GM12878 (cell line): ENCODE data around the gene COL4A2. TPM values are rescaled to one million over a fixed set of nuclear protein-coding genes. Genes with fewer than 3 reads are reported as not detected.

Experiments
- ATAC-seq: fragments of 200-7000 bp; cut with Tn5 transposase; 3 replicates; pipeline ENCODE4 v1.9.1; 2020; ENCODE audit warnings: mild to moderate bottlenecking, moderate library complexity
- BruUV-seq: library from RNA; stranded (reverse); fragments of 400-500 nt; replicated peaks from 2 replicates; lab custom pipeline; 2021; lab: Mats Ljungman, UMichigan
- CTCF ChIA-PET: fragments of 300-600 bp; sonication (Branson Sonifier 250); formaldehyde crosslinking; extraction: SDS; loops from one replicate; lab custom pipeline; 2021; ENCODE audit warnings: inconsistent platforms; lab: Yijun Ruan, JAX
- POLR2A ChIA-PET: fragments of 350-600 bp; formaldehyde crosslinking; extraction: SDS; loops from one replicate; lab custom pipeline; 2021; ENCODE audit warnings: inconsistent platforms; lab: Charles Lee
- RAD21 ChIA-PET: fragments of 300-600 bp; sonication (Branson Sonifier 250); formaldehyde crosslinking; loops from one replicate; lab custom pipeline; 2023; ENCODE audit warnings: antibody characterized with exemption; ENCODE audit not compliant: unreplicated experiment; lab: Charles Lee
- SMC1A ChIA-PET: fragments of 300-600 bp; sonication (Branson Sonifier 250); formaldehyde crosslinking; loops from one replicate; lab custom pipeline; 2023; ENCODE audit not compliant: unreplicated experiment, uncharacterized antibody; lab: Charles Lee
- DNase-seq: peaks from one replicate; pipeline ENCODE4 v3.0.0-alpha.2; 2011; ENCODE audit warnings: low read depth, low spot score
- FAIRE-seq: peaks from 3 replicates; lab custom pipeline; 2011; peaks lifted over from hg19 to GRCh38; lab: Jason Lieb, UNC
- H2AFZ ChIP-seq: 2 replicates; pipeline ENCODE4 v1.6.0; 2011; ENCODE audit warnings: low read depth, low read length, control low read depth; ENCODE audit not compliant: control insufficient read depth
- H3K27ac ChIP-seq: 2 replicates; pipeline ENCODE4 v1.5.1; 2011; ENCODE audit warnings: control low read depth; ENCODE audit not compliant: control insufficient read depth, insufficient read depth
- H3K27me3 ChIP-seq, 2 experiments: replicated peaks in 1 of 2; 2 replicates each; pipeline versions ENCODE4 v1.6.0 to v1.6.1; 2011; ENCODE audit warnings: low read length in 1 of 2; ENCODE audit not compliant: control insufficient read depth in 2 of 2, insufficient read depth in 2 of 2
- H3K36me3 ChIP-seq, 2 experiments: 2 replicates each; pipeline ENCODE4 v1.5.1; 2011; ENCODE audit warnings: low read length in 1 of 2; ENCODE audit not compliant: control insufficient read depth in 2 of 2, insufficient read depth in 2 of 2
- H3K4me1 ChIP-seq: 2 replicates; pipeline ENCODE4 v1.6.1; 2011; ENCODE audit warnings: mild to moderate bottlenecking, low read length, moderate library complexity, mixed read lengths; ENCODE audit not compliant: control insufficient read depth, insufficient read depth
- H3K4me2 ChIP-seq: 2 replicates; pipeline ENCODE4 v1.6.0; 2011; ENCODE audit warnings: control low read depth; ENCODE audit not compliant: control insufficient read depth, insufficient read depth
- H3K4me3 ChIP-seq: fragments of 200-600 bp; sonication (generic); 2 replicates; pipeline ENCODE4 v1.5.1; 2016
- H3K79me2 ChIP-seq: 2 replicates; pipeline ENCODE4 v1.6.0; 2011; ENCODE audit warnings: low read length; ENCODE audit not compliant: control insufficient read depth, insufficient read depth
- H3K9ac ChIP-seq: 2 replicates; pipeline ENCODE4 v1.8.0; 2011; ENCODE audit warnings: low read length, control low read depth, mixed read lengths; ENCODE audit not compliant: control insufficient read depth, insufficient read depth
- H3K9me3 ChIP-seq: replicated peaks from 3 replicates; pipeline ENCODE4 v1.5.1; 2011; ENCODE audit warnings: mild to moderate bottlenecking, low read length; ENCODE audit not compliant: control insufficient read depth, insufficient read depth
- H4K20me1 ChIP-seq: 2 replicates; pipeline ENCODE4 v1.6.0; 2011; ENCODE audit not compliant: control insufficient read depth, insufficient read depth
- CHD1 ChIP-seq: IDR thresholded peaks from 2 replicates; pipeline ENCODE4 v1.6.1; 2012; ENCODE audit warnings: low read depth, low read length, improper control_type of control experiment
- FOXK2 ChIP-seq: fragments of 450-650 bp; IDR thresholded peaks from 2 replicates; pipeline ENCODE4 v1.6.1; 2017; ENCODE audit warnings: mild to moderate bottlenecking, moderate library complexity
- HDAC2 ChIP-seq: fragments of 200-600 bp; sonication (generic); IDR thresholded peaks from 2 replicates; pipeline ENCODE4 v1.6.1; 2017
- IRF4 ChIP-seq: IDR thresholded peaks from 2 replicates; pipeline ENCODE4 v1.6.1; 2011; ENCODE audit warnings: low read depth, low read length
- MYB ChIP-seq: fragments of 150-350 bp; IDR thresholded peaks from 2 replicates; pipeline ENCODE4 v1.6.1; 2014; ENCODE audit warnings: mild to moderate bottlenecking, low read depth, low read length, borderline replicate concordance
- NFXL1 ChIP-seq: fragments of 450-650 bp; IDR thresholded peaks from 2 replicates; pipeline ENCODE4 v1.6.1; 2017; ENCODE audit warnings: antibody characterized with exemption, mild to moderate bottlenecking, borderline replicate concordance
- RCOR1 ChIP-seq: conservative IDR thresholded peaks from 2 replicates; pipeline ENCODE4 v1.6.1; 2012; ENCODE audit warnings: low read depth, low read length, improper control_type of control experiment
- RELA ChIP-seq: fragments of 450-650 bp; IDR thresholded peaks from 2 replicates; pipeline ENCODE4 v1.8.0; 2014; ENCODE audit warnings: borderline replicate concordance; ENCODE audit not compliant: partially characterized antibody
- WGBS: methylation state at CpG from one replicate; pipeline ENCODE4 v1.1.6; 2016; ENCODE audit warnings: low lambda C conversion rate; ENCODE audit not compliant: insufficient replicate concordance, insufficient coverage; ENCODE audit errors: missing lambda C conversion rate; 5-methylcytosine and 5-hydroxymethylcytosine counted together
- in situ Hi-C: fragments of 300-500 bp; cut with MboI; formaldehyde crosslinking; loops from 9 replicates; pipeline ENCODE4 v1.14.3; 2018; ENCODE audit warnings: mixed read lengths
- intact Hi-C: fragments of 100-400 bp; cut with micrococcal nuclease; formaldehyde crosslinking; loops from one replicate; pipeline ENCODE4 v1.14.2; 2022; ENCODE audit not compliant: unreplicated experiment
- polyA plus RNA-seq, 11 experiments: library from polyadenylated mRNA; depleted of rRNA in 4 of 11; unstranded in 6 of 11; stranded (reverse) in 5 of 11; fragments of >200 nt; fragmentation: Nextera tagmentation in 4 of 11; fragmentation: Illumina TruSeq in 1 of 11; extraction: Ambion mirVana in 4 of 11; extraction: Trizol in 1 of 11; gene quantifications; 1 replicate in 1 of 11; 2 replicates in 10 of 11; pipeline versions ENCODE4 v1.2.1 to v1.2.3, GENCODE V29; 2011 to 2016; ENCODE audit warnings: inconsistent platforms in 2 of 11, missing spikeins in 2 of 11, low read depth in 1 of 11
- total RNA-seq, 4 experiments: library from RNA; depleted of rRNA in 3 of 4; stranded (reverse); fragments of >200 nt in 3 of 4; fragmentation: Illumina TruSeq in 1 of 4; extraction: Trizol in 1 of 4; gene quantifications; 2 replicates each; pipeline versions ENCODE4 v1.2.1 to v1.2.3, GENCODE V29; 2013 to 2021
- TF ChIP-seq, protein P1 (sequence below): fragments of 450-650 bp; IDR thresholded peaks from 2 replicates; pipeline ENCODE4 v1.6.1; 2016; ENCODE audit warnings: mild to moderate bottlenecking
- TF ChIP-seq, protein P2 (sequence below): fragments of 450-650 bp; formaldehyde crosslinking; IDR thresholded peaks from 2 replicates; pipeline ENCODE4 v1.5.0; 2022; ENCODE audit warnings: mild to moderate bottlenecking, missing genetic modification characterization
- TF ChIP-seq, protein P3 (sequence below): fragments of 450-650 bp; conservative IDR thresholded peaks from 2 replicates; pipeline ENCODE4 v1.6.1; 2017; ENCODE audit warnings: mild to moderate bottlenecking, moderate library complexity
- TF ChIP-seq, protein P4 (sequence below): IDR thresholded peaks from 2 replicates; pipeline ENCODE4 v1.6.1; 2011; ENCODE audit warnings: mild to moderate bottlenecking, low read depth, low read length, moderate library complexity; ENCODE audit not compliant: insufficient replicate concordance

The COL4A2 gene
- total and polyA plus RNA-seq, 10 of the 15 experiments (the other 5 are each of a cell fraction or from before 2014, with no cell fraction given): 0.16 to 1.6 (median 0.62) TPM; not detected in 3

DNA sequence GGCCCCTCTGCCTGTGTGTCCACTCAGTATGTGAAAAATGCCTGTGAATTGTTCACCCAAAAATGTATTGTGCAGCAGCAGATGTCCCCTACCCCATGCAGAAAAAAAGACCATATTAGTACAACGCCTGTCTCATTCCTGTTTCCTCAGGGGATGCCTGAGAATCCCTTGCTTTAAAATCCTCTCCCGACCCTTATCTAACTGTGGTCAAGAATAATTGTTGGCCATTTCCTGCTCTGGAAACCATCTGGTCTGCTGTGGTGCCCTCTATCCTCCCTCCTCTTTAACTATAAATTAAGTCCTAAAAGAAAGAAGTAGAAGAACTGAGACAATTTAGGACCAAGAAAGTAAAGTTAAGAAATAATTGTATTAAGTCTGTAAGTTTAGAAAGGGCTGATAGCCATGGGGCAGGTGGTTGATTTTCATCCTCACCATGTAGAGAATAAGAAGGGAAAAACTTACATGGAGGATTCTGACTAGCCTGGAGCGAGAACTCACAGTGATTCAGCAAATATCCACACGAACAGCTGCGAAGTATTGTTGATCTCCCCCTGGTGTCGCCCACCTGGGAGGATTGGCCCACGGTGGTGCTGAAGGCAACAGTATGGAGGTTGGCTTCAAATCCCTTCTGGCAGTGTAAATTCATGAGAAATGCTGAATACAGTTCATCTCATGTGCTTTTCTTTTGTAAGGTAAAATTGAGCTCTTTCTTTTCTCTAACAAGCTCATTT, 85.6 kb downstream of the COL4A2 start (continued):
- TF ChIP-seq, protein P1, sequence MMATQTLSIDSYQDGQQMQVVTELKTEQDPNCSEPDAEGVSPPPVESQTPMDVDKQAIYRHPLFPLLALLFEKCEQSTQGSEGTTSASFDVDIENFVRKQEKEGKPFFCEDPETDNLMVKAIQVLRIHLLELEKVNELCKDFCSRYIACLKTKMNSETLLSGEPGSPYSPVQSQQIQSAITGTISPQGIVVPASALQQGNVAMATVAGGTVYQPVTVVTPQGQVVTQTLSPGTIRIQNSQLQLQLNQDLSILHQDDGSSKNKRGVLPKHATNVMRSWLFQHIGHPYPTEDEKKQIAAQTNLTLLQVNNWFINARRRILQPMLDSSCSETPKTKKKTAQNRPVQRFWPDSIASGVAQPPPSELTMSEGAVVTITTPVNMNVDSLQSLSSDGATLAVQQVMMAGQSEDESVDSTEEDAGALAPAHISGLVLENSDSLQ: no peak
- no peak for TF ChIP-seq IRF4
- TF ChIP-seq, protein P2, sequence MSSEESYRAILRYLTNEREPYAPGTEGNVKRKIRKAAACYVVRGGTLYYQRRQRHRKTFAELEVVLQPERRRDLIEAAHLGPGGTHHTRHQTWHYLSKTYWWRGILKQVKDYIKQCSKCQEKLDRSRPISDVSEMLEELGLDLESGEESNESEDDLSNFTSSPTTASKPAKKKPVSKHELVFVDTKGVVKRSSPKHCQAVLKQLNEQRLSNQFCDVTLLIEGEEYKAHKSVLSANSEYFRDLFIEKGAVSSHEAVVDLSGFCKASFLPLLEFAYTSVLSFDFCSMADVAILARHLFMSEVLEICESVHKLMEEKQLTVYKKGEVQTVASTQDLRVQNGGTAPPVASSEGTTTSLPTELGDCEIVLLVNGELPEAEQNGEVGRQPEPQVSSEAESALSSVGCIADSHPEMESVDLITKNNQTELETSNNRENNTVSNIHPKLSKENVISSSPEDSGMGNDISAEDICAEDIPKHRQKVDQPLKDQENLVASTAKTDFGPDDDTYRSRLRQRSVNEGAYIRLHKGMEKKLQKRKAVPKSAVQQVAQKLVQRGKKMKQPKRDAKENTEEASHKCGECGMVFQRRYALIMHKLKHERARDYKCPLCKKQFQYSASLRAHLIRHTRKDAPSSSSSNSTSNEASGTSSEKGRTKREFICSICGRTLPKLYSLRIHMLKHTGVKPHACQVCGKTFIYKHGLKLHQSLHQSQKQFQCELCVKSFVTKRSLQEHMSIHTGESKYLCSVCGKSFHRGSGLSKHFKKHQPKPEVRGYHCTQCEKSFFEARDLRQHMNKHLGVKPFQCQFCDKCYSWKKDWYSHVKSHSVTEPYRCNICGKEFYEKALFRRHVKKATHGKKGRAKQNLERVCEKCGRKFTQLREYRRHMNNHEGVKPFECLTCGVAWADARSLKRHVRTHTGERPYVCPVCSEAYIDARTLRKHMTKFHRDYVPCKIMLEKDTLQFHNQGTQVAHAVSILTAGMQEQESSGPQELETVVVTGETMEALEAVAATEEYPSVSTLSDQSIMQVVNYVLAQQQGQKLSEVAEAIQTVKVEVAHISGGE (CRISPR knock-in tag): no peak
- TF ChIP-seq, all 136 proteins: peak for 0

DNA sequence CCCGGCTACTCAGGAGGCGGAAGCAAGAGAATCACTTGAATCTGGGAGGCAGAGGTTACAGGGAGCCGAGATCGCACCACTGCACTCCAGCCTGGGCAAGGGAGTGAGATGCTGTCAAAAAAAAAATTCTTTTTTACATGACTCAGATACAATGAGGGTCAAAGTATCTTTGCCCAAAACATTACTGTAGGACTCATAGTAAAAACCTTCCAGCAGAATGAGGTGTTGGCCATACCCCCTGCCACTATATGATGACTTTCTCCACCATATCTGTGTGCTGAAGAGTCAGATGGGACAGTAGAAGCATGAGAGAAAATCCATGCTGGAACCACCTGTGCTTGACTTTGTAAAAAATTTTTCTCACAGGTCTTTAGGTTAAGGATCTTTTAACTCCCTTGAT, 86.7 kb downstream of the COL4A2 start:
- Histone ChIP-seq H3K79me2 (no peaks in the 10 kb centered on the region), H4K20me1 (no peaks in the 10 kb centered on the region), H3K4me3 (no peak overlapping the region), H3K27me3 (no peaks in the 10 kb centered on the region), H2AFZ (no peak overlapping the region), H3K36me3 (no peaks in the 10 kb centered on the region), H3K4me2 (no peak overlapping the region), H3K27ac (no peak overlapping the region), H3K9me3 (no peaks in the 10 kb centered on the region; the same call in 2 of the 3 replicates), H3K4me1 (no peaks in the 10 kb centered on the region), H3K9ac (no peak overlapping the region)
- no peak for ATAC-seq
- in situ Hi-C loops (no loop called here), intact Hi-C loops (no loop called here)
- CTCF ChIA-PET: no interaction called here
- no TSS peak for BruUV-seq
- DNase-seq: no peak
- RAD21 ChIA-PET: interaction anchor here (1.3 kb wide), 1 partner anchor 16 kb away, joined by 4 read pairs; no protein-coding TSS in a partner anchor
- SMC1A ChIA-PET: interaction anchor here (0.9 kb wide), 1 partner anchor 8 kb away, joined by 3 read pairs; no protein-coding TSS in a partner anchor
- 44% methylated on average over 4 of the region's 4 CpGs for WGBS
- no peak for FAIRE-seq
- POLR2A ChIA-PET: no interaction called here
- no peak for TF ChIP-seq FOXK2
- no peak for TF ChIP-seq RELA
- TF ChIP-seq, protein P1: no peak
- TF ChIP-seq HDAC2: no peak
- no peak for TF ChIP-seq CHD1
- TF ChIP-seq MYB: no peak
- no peak for TF ChIP-seq RCOR1
- TF ChIP-seq, protein P3, sequence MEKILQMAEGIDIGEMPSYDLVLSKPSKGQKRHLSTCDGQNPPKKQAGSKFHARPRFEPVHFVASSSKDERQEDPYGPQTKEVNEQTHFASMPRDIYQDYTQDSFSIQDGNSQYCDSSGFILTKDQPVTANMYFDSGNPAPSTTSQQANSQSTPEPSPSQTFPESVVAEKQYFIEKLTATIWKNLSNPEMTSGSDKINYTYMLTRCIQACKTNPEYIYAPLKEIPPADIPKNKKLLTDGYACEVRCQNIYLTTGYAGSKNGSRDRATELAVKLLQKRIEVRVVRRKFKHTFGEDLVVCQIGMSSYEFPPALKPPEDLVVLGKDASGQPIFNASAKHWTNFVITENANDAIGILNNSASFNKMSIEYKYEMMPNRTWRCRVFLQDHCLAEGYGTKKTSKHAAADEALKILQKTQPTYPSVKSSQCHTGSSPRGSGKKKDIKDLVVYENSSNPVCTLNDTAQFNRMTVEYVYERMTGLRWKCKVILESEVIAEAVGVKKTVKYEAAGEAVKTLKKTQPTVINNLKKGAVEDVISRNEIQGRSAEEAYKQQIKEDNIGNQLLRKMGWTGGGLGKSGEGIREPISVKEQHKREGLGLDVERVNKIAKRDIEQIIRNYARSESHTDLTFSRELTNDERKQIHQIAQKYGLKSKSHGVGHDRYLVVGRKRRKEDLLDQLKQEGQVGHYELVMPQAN: no peak
- no peak for TF ChIP-seq NFXL1
- TF ChIP-seq, protein P4, sequence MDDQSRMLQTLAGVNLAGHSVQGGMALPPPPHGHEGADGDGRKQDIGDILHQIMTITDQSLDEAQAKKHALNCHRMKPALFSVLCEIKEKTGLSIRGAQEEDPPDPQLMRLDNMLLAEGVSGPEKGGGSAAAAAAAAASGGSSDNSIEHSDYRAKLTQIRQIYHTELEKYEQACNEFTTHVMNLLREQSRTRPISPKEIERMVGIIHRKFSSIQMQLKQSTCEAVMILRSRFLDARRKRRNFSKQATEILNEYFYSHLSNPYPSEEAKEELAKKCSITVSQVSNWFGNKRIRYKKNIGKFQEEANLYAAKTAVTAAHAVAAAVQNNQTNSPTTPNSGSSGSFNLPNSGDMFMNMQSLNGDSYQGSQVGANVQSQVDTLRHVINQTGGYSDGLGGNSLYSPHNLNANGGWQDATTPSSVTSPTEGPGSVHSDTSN: no peak
